ENCODE measurements around the gene KLF13. TPM values are rescaled to one million over a fixed set of nuclear protein-coding genes. Genes with fewer than 3 reads are reported as not detected.

Gene KLF13
- total RNA-seq, 4 donors from 2014 or later: 18.3 to 50.2 (median 32.9) TPM

- no peak for ATAC-seq
Measured at GRCh38 chr15:31317421-31318327, 9.0 kb upstream of the KLF13 start.

DNA sequence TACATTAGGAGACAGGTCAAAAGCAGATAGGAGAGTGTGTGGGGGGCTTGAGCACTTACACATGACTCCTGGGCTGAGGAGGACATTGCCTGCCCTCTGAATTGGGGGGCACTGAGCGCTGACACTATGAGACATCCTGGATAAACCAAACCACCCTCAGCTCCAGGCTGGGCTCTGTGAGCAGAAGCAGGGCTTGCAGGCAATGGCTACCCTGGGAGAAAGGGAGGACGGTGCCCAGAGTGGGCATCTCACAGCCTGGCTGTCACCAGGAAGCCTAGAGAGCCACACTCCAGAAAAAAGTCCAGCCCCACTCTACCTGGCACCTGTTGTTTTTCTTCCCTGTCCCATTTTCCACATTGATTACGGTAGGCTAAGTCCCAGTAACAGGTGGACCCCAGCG lies 8.2 kb upstream of the KLF13 start:
- Histone ChIP-seq H3K4me3 (no peak overlapping the region), H3K27ac (no peak overlapping the region), H3K4me1 (no peaks in the 10 kb centered on the region), H3K27me3 (no peaks in the 10 kb centered on the region), H3K36me3 (no peaks in the 10 kb centered on the region), H3K9me3 (peaks cover 0 to 9% (median 4%) of the 10 kb centered on the region in 3 donors)
- in situ Hi-C loops (cut with MboI; ENCODE audit: low sequenced_read_pairs in 4 of 4): loop anchor here in 2 of 4 donors (10.0 to 25.0 kb wide), 2 partner anchors 119 to 166 kb away; no protein-coding TSS in a partner anchor
- ATAC-seq: no peak
- DNase-seq: no peak
- no peak for TF ChIP-seq POLR2A (IDR thresholded peaks at IDR 0.05)
- TF ChIP-seq, protein P1, sequence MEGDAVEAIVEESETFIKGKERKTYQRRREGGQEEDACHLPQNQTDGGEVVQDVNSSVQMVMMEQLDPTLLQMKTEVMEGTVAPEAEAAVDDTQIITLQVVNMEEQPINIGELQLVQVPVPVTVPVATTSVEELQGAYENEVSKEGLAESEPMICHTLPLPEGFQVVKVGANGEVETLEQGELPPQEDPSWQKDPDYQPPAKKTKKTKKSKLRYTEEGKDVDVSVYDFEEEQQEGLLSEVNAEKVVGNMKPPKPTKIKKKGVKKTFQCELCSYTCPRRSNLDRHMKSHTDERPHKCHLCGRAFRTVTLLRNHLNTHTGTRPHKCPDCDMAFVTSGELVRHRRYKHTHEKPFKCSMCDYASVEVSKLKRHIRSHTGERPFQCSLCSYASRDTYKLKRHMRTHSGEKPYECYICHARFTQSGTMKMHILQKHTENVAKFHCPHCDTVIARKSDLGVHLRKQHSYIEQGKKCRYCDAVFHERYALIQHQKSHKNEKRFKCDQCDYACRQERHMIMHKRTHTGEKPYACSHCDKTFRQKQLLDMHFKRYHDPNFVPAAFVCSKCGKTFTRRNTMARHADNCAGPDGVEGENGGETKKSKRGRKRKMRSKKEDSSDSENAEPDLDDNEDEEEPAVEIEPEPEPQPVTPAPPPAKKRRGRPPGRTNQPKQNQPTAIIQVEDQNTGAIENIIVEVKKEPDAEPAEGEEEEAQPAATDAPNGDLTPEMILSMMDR (IDR thresholded peaks at IDR 0.05 in 4 of 5, conservative IDR thresholded peaks at IDR 0.05 in 1 of 5): no peak
- intact Hi-C loops (cut with DNase I; ENCODE audit: low total_unique reads): no loop called here

More at GRCh38 chr15:31317421-31318327, 9.0 kb upstream of the KLF13 start:
- Histone ChIP-seq H3K9me3 (peaks cover 0 to 12% (median 6%) of the 10 kb centered on the region in 3 donors), H3K27me3 (no peaks in the 10 kb centered on the region), H3K27ac (no peak overlapping the region), H3K4me1 (no peaks in the 10 kb centered on the region), H3K36me3 (no peaks in the 10 kb centered on the region), H3K4me3 (no peak overlapping the region)
- intact Hi-C loops (cut with DNase I; ENCODE audit: low total_unique reads): no loop called here
- TF ChIP-seq, protein P1 (IDR thresholded peaks at IDR 0.05 in 4 of 5, conservative IDR thresholded peaks at IDR 0.05 in 1 of 5): no peak
- no peak for TF ChIP-seq POLR2A (IDR thresholded peaks at IDR 0.05)
- DNase-seq: no peak
- in situ Hi-C loops (cut with MboI; ENCODE audit: low sequenced_read_pairs in 4 of 4): loop anchor here in 2 of 4 donors (10.0 to 25.0 kb wide), 2 partner anchors 120 to 167 kb away; no protein-coding TSS in a partner anchor

DNA sequence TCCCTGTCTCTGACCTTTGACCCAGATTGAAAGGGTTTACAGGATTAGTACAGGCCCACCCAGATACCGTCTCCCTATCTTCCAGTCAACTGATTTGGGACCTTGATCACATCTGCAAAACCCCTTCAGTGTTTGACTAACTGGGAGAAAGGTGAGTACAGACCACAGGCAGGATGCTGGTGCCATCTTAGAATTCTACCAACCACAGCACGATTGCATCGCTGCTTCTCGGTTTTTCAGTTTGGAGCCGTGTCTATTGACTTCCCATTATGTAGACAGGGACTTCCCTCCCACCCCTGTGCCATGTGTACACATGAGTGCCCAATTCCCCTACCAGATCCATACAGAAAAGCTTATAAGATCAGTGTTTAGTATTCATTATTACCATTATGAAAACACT lies 6.6 kb upstream of the KLF13 start:
- TF ChIP-seq POLR2A (IDR thresholded peaks at IDR 0.05): no peak
- TF ChIP-seq, protein P1 (IDR thresholded peaks at IDR 0.05 in 4 of 5, conservative IDR thresholded peaks at IDR 0.05 in 1 of 5): no peak
- no peak for DNase-seq
- Histone ChIP-seq H3K4me1 (peaks cover 2% of the 10 kb centered on the region in 2 donors), H3K9me3 (no peaks in the 10 kb centered on the region), H3K4me3 (no peak overlapping the region), H3K27ac (no peak overlapping the region), H3K27me3 (no peaks in the 10 kb centered on the region), H3K36me3 (no peaks in the 10 kb centered on the region)
- ATAC-seq: no peak
- intact Hi-C loops (cut with DNase I; ENCODE audit: low total_unique reads) (no loop called here), in situ Hi-C loops (cut with MboI; ENCODE audit: low sequenced_read_pairs in 4 of 4) (loop anchor here in 3 of 4 donors (5.0 to 25.0 kb wide), 3 partner anchors 105 to 117 kb away; no protein-coding TSS in a partner anchor)

- H3K27ac ChIP-seq: no peak overlapping the region
- no peaks in the 10 kb centered on the region for H3K9me3 ChIP-seq
- no peak overlapping the region for H3K4me3 ChIP-seq
- no peaks in the 10 kb centered on the region for H3K27me3 ChIP-seq
- intact Hi-C loops (cut with DNase I; ENCODE audit: low total_unique reads): no loop called here
- TF ChIP-seq POLR2A (IDR thresholded peaks at IDR 0.05): no peak
- TF ChIP-seq, protein P1 (IDR thresholded peaks at IDR 0.05 in 4 of 5, conservative IDR thresholded peaks at IDR 0.05 in 1 of 5): no peak
- H3K4me1 ChIP-seq: peaks cover 2 to 8% of the 10 kb centered on the region in 2 donors
- H3K36me3 ChIP-seq: no peaks in the 10 kb centered on the region
- DNase-seq (no peak), ATAC-seq (no peak)
- in situ Hi-C loops (cut with MboI; ENCODE audit: low sequenced_read_pairs in 4 of 4): loop anchor here in 3 of 4 donors (5.0 to 25.0 kb wide), 3 partner anchors 107 to 116 kb away; no protein-coding TSS in a partner anchor
Measured at GRCh38 chr15:31321418-31321817, 5.2 kb upstream of the KLF13 start.
